H9 (cell line): ENCODE data around the gene STEAP2. TPM values are rescaled to one million over a fixed set of nuclear protein-coding genes. Genes with fewer than 3 reads are reported as not detected.

Source experiments
- DNase-seq: peaks from one replicate; pipeline ENCODE4 v3.0.0-alpha.2; 2017
- H2AFZ ChIP-seq: one replicate; pipeline ENCODE4 v1.6.1; 2013; ENCODE audit warnings: mild to moderate bottlenecking, low read length, control low read depth, moderate library complexity
- H2AK5ac ChIP-seq: 2 replicates; pipeline ENCODE4 v1.6.1; 2013; ENCODE audit warnings: low read length, control low read depth, mixed read lengths; ENCODE audit not compliant: insufficient read length
- H2BK120ac ChIP-seq: one replicate; pipeline ENCODE4 v1.6.1; 2013; ENCODE audit warnings: low read depth, mild to moderate bottlenecking, low read length, control low read depth, inconsistent platforms; ENCODE audit not compliant: poor library complexity, severe bottlenecking
- H2BK12ac ChIP-seq: 2 replicates; pipeline ENCODE4 v1.6.1; 2013; ENCODE audit warnings: low read length, control low read depth, mixed read lengths, low read depth; ENCODE audit not compliant: insufficient read length
- H2BK15ac ChIP-seq: 2 replicates; pipeline ENCODE4 v1.6.1; 2013; ENCODE audit warnings: low read depth, low read length, control low read depth
- H2BK20ac ChIP-seq: one replicate; pipeline ENCODE4 v1.6.1; 2013; ENCODE audit warnings: low read depth, mild to moderate bottlenecking, low read length, control low read depth, inconsistent platforms; ENCODE audit not compliant: poor library complexity, severe bottlenecking
- H2BK5ac ChIP-seq: 2 replicates; pipeline ENCODE4 v1.6.1; 2013; ENCODE audit warnings: low read length, control low read depth, mixed read lengths; ENCODE audit not compliant: insufficient read length
- H3K14ac ChIP-seq: 2 replicates; pipeline ENCODE4 v1.6.1; 2013; ENCODE audit warnings: low read length, control low read depth; ENCODE audit not compliant: insufficient read depth
- H3K18ac ChIP-seq: 2 replicates; pipeline ENCODE4 v1.6.1; 2013; ENCODE audit warnings: low read depth, mild to moderate bottlenecking, mixed read lengths, low read length, control low read depth; ENCODE audit not compliant: insufficient read length
- H3K23ac ChIP-seq: 2 replicates; pipeline ENCODE4 v1.6.1; 2013; ENCODE audit warnings: low read length, control low read depth, mixed read lengths, low read depth; ENCODE audit not compliant: insufficient read length
- H3K23me2 ChIP-seq: 2 replicates; pipeline ENCODE4 v1.6.1; 2013; ENCODE audit warnings: low read depth, mild to moderate bottlenecking, mixed read lengths, low read length, control low read depth; ENCODE audit not compliant: insufficient read length, poor library complexity, severe bottlenecking
- H3K27ac ChIP-seq: 2 replicates; pipeline ENCODE4 v1.5.1; 2013; ENCODE audit warnings: low read length, control low read depth, mixed read lengths, low read depth; ENCODE audit not compliant: insufficient read length
- H3K27me3 ChIP-seq: 2 replicates; pipeline ENCODE4 v1.6.1; 2013; ENCODE audit warnings: low read length, control low read depth, inconsistent platforms; ENCODE audit not compliant: insufficient read depth
- H3K4ac ChIP-seq: 2 replicates; pipeline ENCODE4 v1.6.1; 2013; ENCODE audit warnings: low read depth, mild to moderate bottlenecking, control low read depth, inconsistent platforms, low read length, moderate library complexity
- H3K4me1 ChIP-seq: 2 replicates; pipeline ENCODE4 v1.6.1; 2013; ENCODE audit warnings: low read length, control low read depth, inconsistent platforms; ENCODE audit not compliant: insufficient read depth
- H3K4me2 ChIP-seq: 2 replicates; pipeline ENCODE4 v1.6.1; 2013; ENCODE audit warnings: low read length, control low read depth, mixed read lengths; ENCODE audit not compliant: insufficient read length, insufficient read depth
- H3K56ac ChIP-seq: 2 replicates; pipeline ENCODE4 v1.6.1; 2013; ENCODE audit warnings: low read depth, mild to moderate bottlenecking, mixed read lengths, low read length, control low read depth; ENCODE audit not compliant: insufficient read length
- H3K79me1 ChIP-seq: 2 replicates; pipeline ENCODE4 v1.6.1; 2013; ENCODE audit warnings: low read depth, mild to moderate bottlenecking, moderate library complexity, low read length, control low read depth, inconsistent platforms; ENCODE audit not compliant: insufficient read depth, poor library complexity, severe bottlenecking
- H3K79me2 ChIP-seq: 2 replicates; pipeline ENCODE4 v1.6.1; 2013; ENCODE audit warnings: low read length, control low read depth, inconsistent platforms; ENCODE audit not compliant: insufficient read depth
- H3K9ac ChIP-seq: 2 replicates; pipeline ENCODE4 v1.6.1; 2013; ENCODE audit warnings: low read length, control low read depth, mixed read lengths; ENCODE audit not compliant: insufficient read length; ENCODE audit errors: extremely low read depth
- H3K9me3 ChIP-seq: one replicate; pipeline ENCODE4 v1.6.1; 2013; ENCODE audit warnings: low read depth, low read length, inconsistent platforms; ENCODE audit not compliant: control insufficient read depth
- H3T11ph ChIP-seq: one replicate; pipeline ENCODE4 v1.6.1; 2013; ENCODE audit warnings: mild to moderate bottlenecking, low read length, control low read depth, inconsistent platforms
- H4K20me1 ChIP-seq: one replicate; pipeline ENCODE4 v1.6.1; 2013; ENCODE audit not compliant: control insufficient read depth, insufficient read length, insufficient read depth
- H4K5ac ChIP-seq: 2 replicates; pipeline ENCODE4 v1.6.1; 2013; ENCODE audit warnings: low read depth, mild to moderate bottlenecking, mixed read lengths, low read length, control low read depth; ENCODE audit not compliant: insufficient read length
- H4K8ac ChIP-seq: replicated peaks from 2 replicates; pipeline ENCODE4 v1.6.1; 2013; ENCODE audit warnings: low read length, control low read depth, mixed read lengths, low read depth; ENCODE audit not compliant: insufficient read length
- H4K91ac ChIP-seq: 2 replicates; pipeline ENCODE4 v1.6.1; 2013; ENCODE audit warnings: low read depth, mild to moderate bottlenecking, moderate library complexity, mixed read lengths, low read length, control low read depth; ENCODE audit not compliant: insufficient read length
- H3K27ac Mint-ChIP-seq, 3 experiments: 2 replicates in 2 of 3; 3 replicates in 1 of 3; pipeline ENCODE4 v1.8.0; 2020 to 2021; ENCODE audit warnings: mixed read lengths in 3 of 3, mild to moderate bottlenecking in 1 of 3, moderate library complexity in 1 of 3
- H3K27me3 Mint-ChIP-seq: 2 replicates; pipeline ENCODE4 v1.8.0; 2021; ENCODE audit warnings: low read depth, mild to moderate bottlenecking, moderate library complexity, mixed read lengths
- H3K36me3 Mint-ChIP-seq, 3 experiments: 2 replicates in 2 of 3; 3 replicates in 1 of 3; pipeline ENCODE4 v1.8.0; 2020 to 2021; ENCODE audit warnings: low read depth in 3 of 3, mixed read lengths in 3 of 3; ENCODE audit not compliant: insufficient read depth in 1 of 3
- H3K4me1 Mint-ChIP-seq, 2 experiments: 2 replicates each; pipeline ENCODE4 v1.8.0; 2020; ENCODE audit warnings: mixed read lengths in 2 of 2
- H3K4me3 Mint-ChIP-seq, 2 experiments: 2 replicates in 1 of 2; 3 replicates in 1 of 2; pipeline ENCODE4 v1.8.0; 2020 to 2021; ENCODE audit warnings: mild to moderate bottlenecking in 2 of 2, mixed read lengths in 2 of 2, moderate library complexity in 1 of 2
- H3K9me3 Mint-ChIP-seq, 2 experiments: 2 replicates in 1 of 2; 3 replicates in 1 of 2; pipeline ENCODE4 v1.8.0; 2020; ENCODE audit warnings: mild to moderate bottlenecking in 2 of 2, mixed read lengths in 2 of 2, moderate library complexity in 1 of 2
- WGBS: extraction: QIAGEN DNeasy Blood & Tissue Kit; methylation state at CpG from one replicate; pipeline ENCODE4 v1.1.7; 2013; ENCODE audit warnings: missing lambda C conversion rate, low lambda C conversion rate, mixed read lengths; ENCODE audit not compliant: insufficient read length; ENCODE audit errors: extremely low coverage; 5-methylcytosine and 5-hydroxymethylcytosine counted together
- total RNA-seq: library from RNA; stranded (reverse); gene quantifications from 2 replicates; pipeline ENCODE4 v1.2.1, GENCODE V29; 2021
- TF ChIP-seq, protein P1 (sequence below): fragments of 200-600 bp; sonication (generic); conservative IDR thresholded peaks from 3 replicates; pipeline ENCODE4 v1.8.0; 2021; ENCODE audit warnings: antibody characterized with exemption, mild to moderate bottlenecking

The STEAP2 gene
- total RNA-seq, 1 experiment from 2014 or later = 6.7 TPM

DNA sequence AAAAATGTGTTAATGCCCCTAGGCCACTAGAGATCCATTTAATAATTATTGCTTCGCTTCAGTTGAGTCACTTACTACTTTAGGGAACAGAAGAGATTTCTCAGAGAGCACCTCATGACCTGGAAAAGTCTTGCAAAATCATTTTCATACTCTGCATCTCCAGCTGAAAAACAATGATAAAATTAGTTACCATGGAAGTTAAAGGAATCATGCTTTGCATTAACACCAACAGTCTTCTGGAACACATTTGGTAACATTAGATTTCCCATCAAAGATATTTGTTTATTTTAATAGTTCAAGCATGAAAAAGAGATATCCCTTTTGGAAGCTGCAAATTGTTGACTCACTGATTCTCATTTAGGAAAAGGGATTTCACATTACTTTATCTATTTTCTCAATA is 1.8 kb upstream of the STEAP2 start:
- Histone ChIP-seq H3K14ac (no peak overlapping the region), H2BK20ac (no peak overlapping the region), H3K9me3 (no peaks in the 10 kb centered on the region), H3K27ac (no peak overlapping the region), H3K18ac (no peak overlapping the region), H2AFZ (no peak overlapping the region), H3K4me1 (peaks cover 3% of the 10 kb centered on the region; the same call in 1 of the 2 replicates), H3K23ac (no peak overlapping the region), H3K9ac (no peak overlapping the region), H3K79me2 (peaks cover 4% of the 10 kb centered on the region; the same call in 1 of the 2 replicates), H3K23me2 (peaks cover 13% of the 10 kb centered on the region), H3K4ac (no peak overlapping the region), H2BK5ac (no peak overlapping the region), H4K8ac (no peak overlapping the region), H4K5ac (no peak overlapping the region), H2BK120ac (no peak overlapping the region), H2BK12ac (no peak overlapping the region), H3K79me1 (no peaks in the 10 kb centered on the region), H3K4me2 (no peak overlapping the region), H2BK15ac (no peak overlapping the region), H4K91ac (no peak overlapping the region), H2AK5ac (no peak overlapping the region), H3T11ph (no peak overlapping the region), H3K56ac (no peak overlapping the region), H3K27me3 (no peaks in the 10 kb centered on the region), H4K20me1 (no peaks in the 10 kb centered on the region)
- H3K27ac Mint-ChIP-seq = no peak overlapping the region
- no peak for DNase-seq
- no peaks in the 10 kb centered on the region for H3K9me3 Mint-ChIP-seq
- TF ChIP-seq, protein P1, sequence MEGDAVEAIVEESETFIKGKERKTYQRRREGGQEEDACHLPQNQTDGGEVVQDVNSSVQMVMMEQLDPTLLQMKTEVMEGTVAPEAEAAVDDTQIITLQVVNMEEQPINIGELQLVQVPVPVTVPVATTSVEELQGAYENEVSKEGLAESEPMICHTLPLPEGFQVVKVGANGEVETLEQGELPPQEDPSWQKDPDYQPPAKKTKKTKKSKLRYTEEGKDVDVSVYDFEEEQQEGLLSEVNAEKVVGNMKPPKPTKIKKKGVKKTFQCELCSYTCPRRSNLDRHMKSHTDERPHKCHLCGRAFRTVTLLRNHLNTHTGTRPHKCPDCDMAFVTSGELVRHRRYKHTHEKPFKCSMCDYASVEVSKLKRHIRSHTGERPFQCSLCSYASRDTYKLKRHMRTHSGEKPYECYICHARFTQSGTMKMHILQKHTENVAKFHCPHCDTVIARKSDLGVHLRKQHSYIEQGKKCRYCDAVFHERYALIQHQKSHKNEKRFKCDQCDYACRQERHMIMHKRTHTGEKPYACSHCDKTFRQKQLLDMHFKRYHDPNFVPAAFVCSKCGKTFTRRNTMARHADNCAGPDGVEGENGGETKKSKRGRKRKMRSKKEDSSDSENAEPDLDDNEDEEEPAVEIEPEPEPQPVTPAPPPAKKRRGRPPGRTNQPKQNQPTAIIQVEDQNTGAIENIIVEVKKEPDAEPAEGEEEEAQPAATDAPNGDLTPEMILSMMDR = no peak
- peaks cover 7 to 12% of the 10 kb centered on the region in 2 experiments for H3K4me1 Mint-ChIP-seq
- no peak overlapping the region for H3K4me3 Mint-ChIP-seq
- peaks cover 7% of the 10 kb centered on the region; the same call in 1 of the 2 replicates for H3K27me3 Mint-ChIP-seq
- no peaks in the 10 kb centered on the region; a peak in 1 of 7 replicates for H3K36me3 Mint-ChIP-seq
- WGBS = no CpG with 5 or more reads among the region's 1 CpG
